HepG2 (cell line): ENCODE results near the gene ABCB4. TPM values are rescaled to one million over a fixed set of nuclear protein-coding genes. Genes with fewer than 3 reads are reported as not detected.

Experiments used
- ELF1 ChIP-seq: sonication (generic); formaldehyde crosslinking; IDR thresholded peaks from 2 replicates; pipeline ENCODE4 v1.4.0; 2020; ENCODE audit warnings: missing genetic modification reagents
- MED8 ChIP-seq: sonication (generic); formaldehyde crosslinking; IDR thresholded peaks from 2 replicates; pipeline ENCODE4 v1.8.1; 2023; ENCODE audit warnings: mild to moderate bottlenecking, missing genetic modification reagents; ENCODE audit not compliant: insufficient replicate concordance
- NRL ChIP-seq: sonication (generic); formaldehyde crosslinking; IDR thresholded peaks from 2 replicates; pipeline ENCODE4 v1.5.0; 2020; ENCODE audit warnings: missing genetic modification reagents, mild to moderate bottlenecking, moderate library complexity, borderline replicate concordance
- POGZ ChIP-seq: sonication (generic); formaldehyde crosslinking; IDR thresholded peaks from 2 replicates; pipeline ENCODE4 v1.4.0; 2020; ENCODE audit warnings: mild to moderate bottlenecking, missing genetic modification reagents
- SALL1 ChIP-seq: sonication (generic); formaldehyde crosslinking; IDR thresholded peaks from 2 replicates; pipeline ENCODE4 v1.8.0; 2022; ENCODE audit warnings: mild to moderate bottlenecking, missing genetic modification reagents
- SOX5 ChIP-seq: IDR thresholded peaks from 2 replicates; pipeline ENCODE4 v1.6.1; 2016; ENCODE audit warnings: borderline replicate concordance
- SP5 ChIP-seq: IDR thresholded peaks from 2 replicates; pipeline ENCODE4 v1.6.1; 2016; ENCODE audit warnings: low read depth, borderline replicate concordance
- YEATS4 ChIP-seq: sonication (generic); formaldehyde crosslinking; IDR thresholded peaks from 2 replicates; pipeline ENCODE4 v1.4.0; 2020; ENCODE audit warnings: missing genetic modification reagents, borderline replicate concordance
- ZMYM4 ChIP-seq: sonication (generic); formaldehyde crosslinking; IDR thresholded peaks from 2 replicates; pipeline ENCODE4 v1.8.1; 2023; ENCODE audit warnings: mild to moderate bottlenecking, missing genetic modification reagents
- ZNF292 ChIP-seq: sonication (generic); formaldehyde crosslinking; IDR thresholded peaks from 2 replicates; pipeline ENCODE4 v1.8.1; 2022; ENCODE audit warnings: mild to moderate bottlenecking, low read depth, missing genetic modification reagents, borderline replicate concordance
- ZNF317 ChIP-seq: sonication (generic); formaldehyde crosslinking; IDR thresholded peaks from 2 replicates; pipeline ENCODE4 v1.5.0; 2020; ENCODE audit warnings: mild to moderate bottlenecking, missing genetic modification reagents
- ZNF451 ChIP-seq: sonication (generic); formaldehyde crosslinking; IDR thresholded peaks from 2 replicates; pipeline ENCODE4 v1.5.0; 2020; ENCODE audit warnings: mild to moderate bottlenecking, missing genetic modification reagents
- ZNF567 ChIP-seq: sonication (generic); formaldehyde crosslinking; IDR thresholded peaks from 2 replicates; pipeline ENCODE4 v1.8.1; 2023; ENCODE audit warnings: mild to moderate bottlenecking, missing genetic modification reagents, borderline replicate concordance
- ZNF766 ChIP-seq: sonication (generic); formaldehyde crosslinking; IDR thresholded peaks from 2 replicates; pipeline ENCODE4 v1.5.0; 2020; ENCODE audit warnings: missing genetic modification reagents, borderline replicate concordance
- ZSCAN25 ChIP-seq: sonication (generic); formaldehyde crosslinking; IDR thresholded peaks from 2 replicates; pipeline ENCODE4 v1.8.0; 2022; ENCODE audit warnings: mild to moderate bottlenecking, missing genetic modification reagents
- ZSCAN29 ChIP-seq: sonication (generic); formaldehyde crosslinking; conservative IDR thresholded peaks from 2 replicates; pipeline ENCODE4 v1.4.0; 2020; ENCODE audit warnings: mild to moderate bottlenecking, missing genetic modification reagents
- polyA plus RNA-seq, 8 experiments: library from polyadenylated mRNA; depleted of rRNA in 3 of 8; stranded (reverse) in 7 of 8; unstranded in 1 of 8; fragments of >200 nt; fragmentation: Illumina TruSeq in 4 of 8; extraction: Trizol in 4 of 8; gene quantifications; 2 replicates each; pipeline versions ENCODE4 v1.2.1 to v1.2.3, GENCODE V29; 2011 to 2016; ENCODE audit warnings: low read depth in 4 of 8, missing spikeins in 1 of 8, mixed read lengths in 1 of 8; ENCODE audit not compliant: insufficient read depth in 1 of 8
- total RNA-seq, 5 experiments: library from RNA; depleted of rRNA; stranded (reverse); fragments of >200 nt; fragmentation: Illumina TruSeq; extraction: Trizol; gene quantifications; 2 replicates each; pipeline ENCODE4 v1.2.3, GENCODE V29; 2016; ENCODE audit warnings: low read depth in 1 of 5
- TF ChIP-seq, protein P1 (sequence below): sonication (generic); formaldehyde crosslinking; conservative IDR thresholded peaks from 2 replicates; pipeline ENCODE4 v1.4.0; 2020; ENCODE audit warnings: mild to moderate bottlenecking, missing genetic modification reagents, moderate library complexity
- TF ChIP-seq, protein P2 (sequence below): sonication (generic); formaldehyde crosslinking; IDR thresholded peaks from 2 replicates; pipeline ENCODE4 v1.5.0; 2020; ENCODE audit warnings: mild to moderate bottlenecking, missing genetic modification reagents, borderline replicate concordance

Gene ABCB4
- total and polyA plus RNA-seq, 2 of the 13 experiments (the other 11 are each of a cell fraction or from before 2014, with no cell fraction given): 18.0 to 32.4 TPM

DNA sequence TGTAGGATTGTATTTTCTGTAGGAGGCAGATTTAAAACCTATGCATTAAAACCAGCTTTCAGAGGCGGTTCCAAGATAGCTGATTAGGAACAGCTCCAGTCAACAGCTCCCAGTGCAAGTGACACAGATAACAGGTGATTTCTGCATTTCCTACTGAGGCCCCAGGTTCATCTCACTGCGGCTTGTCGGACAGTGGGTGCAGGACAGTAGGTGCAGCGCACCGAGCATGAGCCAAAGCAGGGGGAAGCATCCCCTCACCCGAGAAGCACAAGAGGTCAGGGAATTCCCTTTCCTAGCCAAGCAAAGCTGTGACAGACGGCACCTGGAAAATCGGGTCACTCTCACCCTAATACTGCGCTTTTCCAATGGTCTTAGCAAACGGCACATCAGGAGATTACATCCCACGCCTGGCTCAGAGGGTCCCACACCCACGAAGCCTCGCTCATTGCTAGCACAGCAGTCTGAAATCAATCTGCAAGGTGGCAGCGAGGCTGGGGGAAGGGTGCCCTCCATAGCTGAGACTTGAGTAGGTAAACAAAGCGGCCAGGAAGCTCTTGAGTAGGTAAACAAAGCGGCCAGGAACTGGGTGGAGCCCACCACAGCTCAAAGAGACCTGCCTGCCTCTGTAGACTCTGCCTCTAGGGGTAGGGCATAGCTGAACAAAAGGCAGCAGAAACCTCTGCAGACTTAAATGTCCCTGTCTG lies 10.5 kb downstream of the ABCB4 start (continued):
- TF ChIP-seq, protein P1, sequence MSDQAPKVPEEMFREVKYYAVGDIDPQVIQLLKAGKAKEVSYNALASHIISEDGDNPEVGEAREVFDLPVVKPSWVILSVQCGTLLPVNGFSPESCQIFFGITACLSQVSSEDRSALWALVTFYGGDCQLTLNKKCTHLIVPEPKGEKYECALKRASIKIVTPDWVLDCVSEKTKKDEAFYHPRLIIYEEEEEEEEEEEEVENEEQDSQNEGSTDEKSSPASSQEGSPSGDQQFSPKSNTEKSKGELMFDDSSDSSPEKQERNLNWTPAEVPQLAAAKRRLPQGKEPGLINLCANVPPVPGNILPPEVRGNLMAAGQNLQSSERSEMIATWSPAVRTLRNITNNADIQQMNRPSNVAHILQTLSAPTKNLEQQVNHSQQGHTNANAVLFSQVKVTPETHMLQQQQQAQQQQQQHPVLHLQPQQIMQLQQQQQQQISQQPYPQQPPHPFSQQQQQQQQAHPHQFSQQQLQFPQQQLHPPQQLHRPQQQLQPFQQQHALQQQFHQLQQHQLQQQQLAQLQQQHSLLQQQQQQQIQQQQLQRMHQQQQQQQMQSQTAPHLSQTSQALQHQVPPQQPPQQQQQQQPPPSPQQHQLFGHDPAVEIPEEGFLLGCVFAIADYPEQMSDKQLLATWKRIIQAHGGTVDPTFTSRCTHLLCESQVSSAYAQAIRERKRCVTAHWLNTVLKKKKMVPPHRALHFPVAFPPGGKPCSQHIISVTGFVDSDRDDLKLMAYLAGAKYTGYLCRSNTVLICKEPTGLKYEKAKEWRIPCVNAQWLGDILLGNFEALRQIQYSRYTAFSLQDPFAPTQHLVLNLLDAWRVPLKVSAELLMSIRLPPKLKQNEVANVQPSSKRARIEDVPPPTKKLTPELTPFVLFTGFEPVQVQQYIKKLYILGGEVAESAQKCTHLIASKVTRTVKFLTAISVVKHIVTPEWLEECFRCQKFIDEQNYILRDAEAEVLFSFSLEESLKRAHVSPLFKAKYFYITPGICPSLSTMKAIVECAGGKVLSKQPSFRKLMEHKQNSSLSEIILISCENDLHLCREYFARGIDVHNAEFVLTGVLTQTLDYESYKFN (CRISPR knock-in tag): peak; percentile 97
- peak; percentile 83 for TF ChIP-seq NRL (CRISPR knock-in tag)
- peak; percentile 93 for TF ChIP-seq POGZ
- TF ChIP-seq ZSCAN29: peak; percentile 77; the same call in 1 of the 2 replicates
- TF ChIP-seq MED8: peak; percentile 80
- TF ChIP-seq ZNF567 (CRISPR knock-in tag): peak; percentile 95
- TF ChIP-seq YEATS4: peak; percentile 59
- peak; percentile 74; the same call in 1 of the 2 replicates for TF ChIP-seq ZNF317 (CRISPR knock-in tag)
- TF ChIP-seq SALL1 (CRISPR knock-in tag): peak; percentile 98
- peak; percentile 76; the same call in 1 of the 2 replicates for TF ChIP-seq SOX5
- TF ChIP-seq ELF1 (CRISPR knock-in tag): peak; percentile 52; the same call in 1 of the 2 replicates
- TF ChIP-seq ZMYM4 (CRISPR knock-in tag): peak; percentile 95
- TF ChIP-seq ZSCAN25 (CRISPR knock-in tag): 0 out of 2 replicates have a peak, but pooled peaks have one; percentile 36
- TF ChIP-seq ZNF451 (CRISPR knock-in tag): peak; percentile 86; the same call in 1 of the 2 replicates
- TF ChIP-seq SP5: peak; percentile 99
- TF ChIP-seq ZNF292 (CRISPR knock-in tag): peak; percentile 96
- TF ChIP-seq, protein P2, sequence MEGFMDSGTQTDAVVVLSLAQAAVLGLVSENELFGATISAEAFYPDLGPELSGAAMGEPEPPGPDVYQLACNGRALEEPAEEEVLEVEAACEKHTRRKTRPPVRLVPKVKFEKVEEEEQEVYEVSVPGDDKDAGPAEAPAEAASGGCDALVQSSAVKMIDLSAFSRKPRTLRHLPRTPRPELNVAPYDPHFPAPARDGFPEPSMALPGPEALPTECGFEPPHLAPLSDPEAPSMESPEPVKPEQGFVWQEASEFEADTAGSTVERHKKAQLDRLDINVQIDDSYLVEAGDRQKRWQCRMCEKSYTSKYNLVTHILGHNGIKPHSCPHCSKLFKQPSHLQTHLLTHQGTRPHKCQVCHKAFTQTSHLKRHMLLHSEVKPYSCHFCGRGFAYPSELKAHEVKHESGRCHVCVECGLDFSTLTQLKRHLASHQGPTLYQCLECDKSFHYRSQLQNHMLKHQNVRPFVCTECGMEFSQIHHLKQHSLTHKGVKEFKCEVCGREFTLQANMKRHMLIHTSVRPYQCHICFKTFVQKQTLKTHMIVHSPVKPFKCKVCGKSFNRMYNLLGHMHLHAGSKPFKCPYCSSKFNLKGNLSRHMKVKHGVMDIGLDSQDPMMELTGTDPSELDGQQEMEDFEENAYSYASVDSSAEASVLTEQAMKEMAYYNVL (CRISPR knock-in tag): peak; percentile 59; the same call in 1 of the 2 replicates
- TF ChIP-seq ZNF766 (CRISPR knock-in tag): peak; percentile 100
